CD4-positive, alpha-beta T cell (primary cell): ENCODE results near the gene KDM8. TPM values are rescaled to one million over a fixed set of nuclear protein-coding genes. Genes with fewer than 3 reads are reported as not detected.
A peak's percentile ranks its signal among the peaks of the same experiment; 100 is the strongest.

ENCODE experiments used
- ATAC-seq: fragments of 200-7000 bp; cut with Tn5 transposase; one replicate; pipeline ENCODE4 v1.10.0; 2022; ENCODE audit warnings: mild to moderate bottlenecking; ENCODE audit not compliant: poor library complexity
- CTCF ChIA-PET: fragments of 350-600 bp; sonication (Branson Sonifier 250); formaldehyde crosslinking; loops from one replicate; lab custom pipeline; 2021; ENCODE audit warnings: antibody characterized with exemption, inconsistent platforms; lab: Charles Lee
- POLR2A ChIA-PET: fragments of 350-600 bp; sonication (Branson Sonifier 250); formaldehyde crosslinking; loops from one replicate; lab custom pipeline; 2021; ENCODE audit warnings: antibody characterized with exemption, inconsistent platforms; lab: Charles Lee
- DNase-seq, 14 experiments: peaks; one replicate each; pipeline ENCODE4 v3.0.0-alpha.2; 2013 to 2020; ENCODE audit warnings: mixed read lengths in 2 of 14
- H3K27ac ChIP-seq, 2 donors: one replicate each; pipeline versions ENCODE4 v1.5.1 to v1.7.0; 2013; ENCODE audit warnings: low read length in 2 of 2, low read depth in 1 of 2, mild to moderate bottlenecking in 1 of 2
- H3K27me3 ChIP-seq, 2 experiments: 1 replicate in 1 of 2; 2 replicates in 1 of 2; pipeline versions ENCODE4 v1.6.1 to v1.7.0; 2013; ENCODE audit warnings: low read length in 2 of 2, control low read depth in 1 of 2, mild to moderate bottlenecking in 1 of 2, moderate library complexity in 1 of 2; ENCODE audit not compliant: insufficient read depth in 2 of 2, control insufficient read depth in 1 of 2
- H3K36me3 ChIP-seq: one replicate; pipeline ENCODE4 v1.6.1; 2013; ENCODE audit warnings: low read length, control low read depth; ENCODE audit not compliant: insufficient read depth
- H3K4me1 ChIP-seq: one replicate; pipeline ENCODE4 v1.6.1; 2013; ENCODE audit warnings: low read length, control low read depth; ENCODE audit not compliant: insufficient read depth
- H3K4me3 ChIP-seq: one replicate; pipeline ENCODE4 v1.5.1; 2013; ENCODE audit warnings: mild to moderate bottlenecking, low read length, moderate library complexity
- H3K9me3 ChIP-seq, 2 experiments: 1 replicate in 1 of 2; 2 replicates in 1 of 2; pipeline versions ENCODE4 v1.6.1 to v1.7.0; 2013; ENCODE audit warnings: low read length in 2 of 2, mild to moderate bottlenecking in 2 of 2, control low read depth in 1 of 2, moderate library complexity in 1 of 2; ENCODE audit not compliant: control insufficient read depth in 1 of 2, insufficient read depth in 1 of 2
- H3K27ac Mint-ChIP-seq: one replicate; pipeline ENCODE4 v1.8.0; 2020; ENCODE audit warnings: mixed read lengths
- H3K27me3 Mint-ChIP-seq: one replicate; pipeline ENCODE4 v1.8.0; 2021; ENCODE audit warnings: mixed read lengths
- H3K36me3 Mint-ChIP-seq: one replicate; pipeline ENCODE4 v1.8.0; 2021; ENCODE audit warnings: low read depth, mixed read lengths
- H3K4me1 Mint-ChIP-seq: one replicate; pipeline ENCODE4 v1.8.0; 2021; ENCODE audit warnings: low read depth, mixed read lengths
- H3K4me3 Mint-ChIP-seq: one replicate; pipeline ENCODE4 v1.8.0; 2020; ENCODE audit warnings: mild to moderate bottlenecking, mixed read lengths
- H3K9me3 Mint-ChIP-seq: one replicate; pipeline ENCODE4 v1.8.0; 2020; ENCODE audit warnings: mixed read lengths
- intact Hi-C, 2 experiments: fragments of 100-400 bp; cut with DNase I in 1 of 2; cut with micrococcal nuclease in 1 of 2; formaldehyde crosslinking; loops; one replicate each; pipeline versions ENCODE4 v1.15.1 to v1.9.0; 2023 to 2025; cut with DNase I, micrococcal nuclease
- total RNA-seq, 174 experiments: library from RNA in 2 of 174; stranded (reverse) in 2 of 174; gene quantifications; one replicate each; pipeline ENCODE4 v1.2.3 and lab custom pipeline; 2021 to 2026
- TF ChIP-seq, protein P1 (sequence below): fragments of 200-600 bp; IDR thresholded peaks from one replicate; pipeline ENCODE4 v1.8.0; 2022; ENCODE audit warnings: antibody characterized with exemption, mild to moderate bottlenecking

Gene KDM8
- total RNA-seq, 2 experiments from 2014 or later, result 15.1 to 17.3 TPM

DNA sequence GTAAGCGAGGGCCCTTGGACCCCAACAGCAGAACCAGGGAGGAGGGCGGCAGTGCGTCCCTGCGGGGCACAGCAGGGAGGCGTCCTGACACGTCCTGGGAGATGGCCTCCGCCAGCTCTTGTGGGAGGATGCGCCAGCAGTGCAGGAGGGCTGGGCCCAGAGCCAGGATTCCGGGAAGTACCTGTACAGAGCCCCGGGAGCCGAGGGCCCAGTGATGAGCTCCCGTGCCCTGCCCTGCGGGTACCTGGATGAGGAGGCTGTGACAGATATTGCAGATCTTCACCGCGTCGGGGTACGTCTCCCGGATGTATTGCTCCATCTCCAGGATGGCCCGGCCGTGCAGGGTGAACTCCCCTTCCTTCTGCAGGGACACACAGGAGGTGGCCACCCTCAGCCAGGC is 23.1 kb downstream of the KDM8 start:
- POLR2A ChIA-PET, result interaction anchor here (0.9 to 2.9 kb wide), 2 partner anchors 23 to 31 kb away, joined by 3 to 14 read pairs; partner anchors contain the start of gene KDM8

DNA sequence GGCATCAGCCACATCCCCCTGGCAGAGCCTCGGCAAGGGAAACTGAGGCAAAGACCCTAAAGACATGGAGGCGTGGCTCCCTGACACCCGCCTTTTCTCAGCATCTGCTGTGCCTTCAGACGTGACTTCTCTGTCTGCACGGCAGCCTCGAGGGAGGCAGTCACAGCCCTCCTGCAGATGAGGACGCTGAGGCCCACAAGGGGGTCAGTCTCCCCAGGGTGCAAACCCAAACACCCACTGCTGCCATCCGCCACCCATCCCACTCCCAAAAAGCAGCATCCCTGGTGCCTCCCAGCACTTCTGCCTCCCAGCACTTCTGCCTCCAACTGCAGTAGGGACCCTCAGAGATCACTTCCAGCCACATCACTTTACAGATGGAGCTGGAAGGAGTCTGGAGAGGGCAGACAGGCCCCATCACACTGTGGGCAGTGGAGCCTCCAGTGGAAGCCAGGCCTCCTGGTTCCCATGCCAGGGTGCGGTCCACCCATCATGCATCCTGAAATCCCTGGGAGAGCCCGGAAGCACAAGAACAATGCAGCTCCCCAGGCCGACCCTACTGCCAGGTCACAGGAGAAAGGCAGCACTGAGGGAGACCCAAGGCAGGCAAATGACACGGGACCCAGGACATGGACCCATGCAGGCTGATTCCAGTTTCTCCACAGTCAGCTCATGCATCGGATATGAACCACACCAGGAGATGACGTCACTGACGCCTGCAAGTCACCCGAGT is 23.8 kb downstream of the KDM8 start:
- H3K4me1 Mint-ChIP-seq, result peaks cover 52% of the 10 kb centered on the region
- ATAC-seq (no peak), DNase-seq (no peak)
- H3K27ac Mint-ChIP-seq, result peak overlapping the region; percentile 84
- CTCF ChIA-PET, result interaction anchor here (0.8 to 1.4 kb wide), 2 partner anchors 48 to 141 kb away, joined by 3 to 5 read pairs; no protein-coding TSS in a partner anchor
- no peaks in the 10 kb centered on the region for H3K9me3 Mint-ChIP-seq
- Histone ChIP-seq H3K27me3 (no peaks in the 10 kb centered on the region), H3K9me3 (no peaks in the 10 kb centered on the region), H3K27ac (peak overlapping the region in 1 of 2 donors; percentile 43), H3K4me1 (peaks cover 60% of the 10 kb centered on the region), H3K36me3 (peaks cover 39% of the 10 kb centered on the region), H3K4me3 (no peak overlapping the region)
- TF ChIP-seq, protein P1, sequence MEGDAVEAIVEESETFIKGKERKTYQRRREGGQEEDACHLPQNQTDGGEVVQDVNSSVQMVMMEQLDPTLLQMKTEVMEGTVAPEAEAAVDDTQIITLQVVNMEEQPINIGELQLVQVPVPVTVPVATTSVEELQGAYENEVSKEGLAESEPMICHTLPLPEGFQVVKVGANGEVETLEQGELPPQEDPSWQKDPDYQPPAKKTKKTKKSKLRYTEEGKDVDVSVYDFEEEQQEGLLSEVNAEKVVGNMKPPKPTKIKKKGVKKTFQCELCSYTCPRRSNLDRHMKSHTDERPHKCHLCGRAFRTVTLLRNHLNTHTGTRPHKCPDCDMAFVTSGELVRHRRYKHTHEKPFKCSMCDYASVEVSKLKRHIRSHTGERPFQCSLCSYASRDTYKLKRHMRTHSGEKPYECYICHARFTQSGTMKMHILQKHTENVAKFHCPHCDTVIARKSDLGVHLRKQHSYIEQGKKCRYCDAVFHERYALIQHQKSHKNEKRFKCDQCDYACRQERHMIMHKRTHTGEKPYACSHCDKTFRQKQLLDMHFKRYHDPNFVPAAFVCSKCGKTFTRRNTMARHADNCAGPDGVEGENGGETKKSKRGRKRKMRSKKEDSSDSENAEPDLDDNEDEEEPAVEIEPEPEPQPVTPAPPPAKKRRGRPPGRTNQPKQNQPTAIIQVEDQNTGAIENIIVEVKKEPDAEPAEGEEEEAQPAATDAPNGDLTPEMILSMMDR, result no peak
- H3K36me3 Mint-ChIP-seq, result peaks cover 36% of the 10 kb centered on the region
- H3K4me3 Mint-ChIP-seq, result peak overlapping the region; percentile 20
- intact Hi-C loops, result loop anchor here in 1 of 2 experiments (2.0 kb wide), 1 partner anchor 20 kb away; no protein-coding TSS in a partner anchor
- no peaks in the 10 kb centered on the region for H3K27me3 Mint-ChIP-seq
- POLR2A ChIA-PET, result interaction anchor here (1.6 to 2.9 kb wide), 2 partner anchors 24 to 27 kb away, joined by 4 to 14 read pairs; partner anchors contain the start of gene KDM8

More for the DNA sequence above, 23.1 kb downstream of the KDM8 start:
- DNase-seq, result no peak
- CTCF ChIA-PET, result interaction anchor here (0.7 to 2.0 kb wide), 4 partner anchors 8 to 129 kb away, joined by 3 to 8 read pairs (median 4); no protein-coding TSS in a partner anchor
- H3K27me3 Mint-ChIP-seq, result no peaks in the 10 kb centered on the region
- no peak for ATAC-seq
- H3K36me3 ChIP-seq, result peaks cover 39% of the 10 kb centered on the region
- TF ChIP-seq, protein P1, result no peak
- peak overlapping the region in 1 of 2 donors; percentile 43 for H3K27ac ChIP-seq
- H3K27ac Mint-ChIP-seq, result peak overlapping the region; percentile 84
- no peaks in the 10 kb centered on the region for H3K27me3 ChIP-seq
- H3K9me3 Mint-ChIP-seq, result no peaks in the 10 kb centered on the region
- peak overlapping the region; percentile 55 for H3K4me3 Mint-ChIP-seq
- no peak overlapping the region for H3K4me3 ChIP-seq
- peaks cover 54% of the 10 kb centered on the region for H3K4me1 ChIP-seq
- intact Hi-C loops, result loop anchor here in 1 of 2 experiments (2.0 kb wide), 1 partner anchor 20 kb away; no protein-coding TSS in a partner anchor
- no peaks in the 10 kb centered on the region for H3K9me3 ChIP-seq
- H3K4me1 Mint-ChIP-seq, result peaks cover 46% of the 10 kb centered on the region
- peaks cover 36% of the 10 kb centered on the region for H3K36me3 Mint-ChIP-seq

DNA sequence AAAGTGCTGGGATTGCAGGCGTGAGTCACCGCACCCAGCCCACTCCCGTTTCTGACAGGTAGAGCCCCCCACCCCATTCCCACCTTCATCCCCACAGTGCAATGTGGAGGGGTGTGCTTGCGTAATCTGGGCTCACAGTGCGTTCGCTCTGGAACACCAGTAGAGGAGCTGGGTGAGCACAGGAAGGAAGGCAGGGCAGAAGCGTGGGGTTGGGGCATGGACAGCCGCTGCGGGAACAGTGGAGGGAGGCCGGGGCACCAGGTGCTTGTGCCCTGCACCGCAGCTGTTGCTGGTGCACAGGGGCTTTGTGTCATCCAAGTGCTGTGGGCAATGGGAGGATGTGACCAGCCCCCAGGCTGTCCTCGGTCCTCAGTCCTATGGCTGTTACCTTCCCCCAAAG is 24.7 kb downstream of the KDM8 start:
- Histone ChIP-seq H3K4me3 (no peak overlapping the region), H3K4me1 (peaks cover 69% of the 10 kb centered on the region), H3K27me3 (no peaks in the 10 kb centered on the region), H3K27ac (no peak overlapping the region), H3K36me3 (peaks cover 37% of the 10 kb centered on the region), H3K9me3 (no peaks in the 10 kb centered on the region)
- H3K4me1 Mint-ChIP-seq, result peaks cover 61% of the 10 kb centered on the region
- intact Hi-C loops, result no loop called here
- DNase-seq (no peak), ATAC-seq (no peak)
- TF ChIP-seq, protein P1, result no peak
- no peaks in the 10 kb centered on the region for H3K27me3 Mint-ChIP-seq
- POLR2A ChIA-PET, result interaction anchor here (1.6 kb wide), 1 partner anchor 28 kb away, joined by 4 read pairs; no protein-coding TSS in a partner anchor
- H3K4me3 Mint-ChIP-seq, result no peak overlapping the region
- H3K27ac Mint-ChIP-seq, result peak overlapping the region; percentile 36
- peaks cover 43% of the 10 kb centered on the region for H3K36me3 Mint-ChIP-seq
- CTCF ChIA-PET, result interaction anchor here (1.4 kb wide), 1 partner anchor 49 kb away, joined by 5 read pairs; no protein-coding TSS in a partner anchor
- H3K9me3 Mint-ChIP-seq, result no peaks in the 10 kb centered on the region
